Measurements from ENCODE around the gene OSTF1.

The OSTF1 gene

DNA sequence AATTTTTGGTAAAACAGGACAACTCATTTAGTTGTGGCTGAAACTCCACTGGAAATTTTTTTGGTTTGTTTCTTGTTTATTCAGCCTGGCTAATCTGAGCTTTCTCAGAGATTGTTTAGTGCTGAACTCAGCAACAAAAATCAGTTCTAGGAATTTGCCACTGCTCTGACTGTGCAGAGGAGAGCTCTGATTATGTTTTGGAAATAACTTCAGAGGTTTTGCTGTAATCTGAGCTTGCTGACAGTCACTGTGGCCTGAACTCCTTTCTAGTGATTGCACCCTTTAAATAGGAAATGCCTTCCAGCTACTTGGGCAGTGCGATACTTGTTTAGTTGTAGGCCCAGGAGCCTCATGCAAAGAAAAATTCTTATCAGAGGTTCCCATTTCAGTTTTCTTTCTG lies 60.2 kb downstream of the OSTF1 start:
- no peak overlapping the region for H2BK5ac ChIP-seq (ENCODE audit: low read depth, low read length, poor library complexity, severe bottlenecking)
- 33% methylated on average over 1 of the region's 1 CpG for WGBS
- peaks cover 8 to 72% of the 10 kb centered on the region in 2 experiments for H3K36me3 ChIP-seq (ENCODE audit: control insufficient read depth in 1 of 2, insufficient read depth in 2 of 2, low read depth in 1 of 2, low read length in 2 of 2)
- H2BK12ac ChIP-seq (ENCODE audit: low read length in 2 of 2), result no peak overlapping the region
- peak overlapping the region; percentile 84 for H3K27ac ChIP-seq (ENCODE audit: low read length, poor library complexity, severe bottlenecking)
- no peak overlapping the region for H3K14ac ChIP-seq (ENCODE audit: low read length in 2 of 2)
- no peaks in the 10 kb centered on the region for H3K79me1 ChIP-seq (replicated peaks; ENCODE audit: low read length, poor library complexity, severe bottlenecking)
- peaks cover 17% of the 10 kb centered on the region for H3K9me3 ChIP-seq (ENCODE audit: control insufficient read depth, low read length)
- no peak overlapping the region for H3K23ac ChIP-seq (ENCODE audit: low read length in 2 of 2)
- no peak overlapping the region for H2BK15ac ChIP-seq (ENCODE audit: low read depth, poor library complexity, severe bottlenecking)
- H3K4me2 ChIP-seq (ENCODE audit: low read length, poor library complexity, severe bottlenecking), result no peak overlapping the region
- no peak overlapping the region for H3K18ac ChIP-seq (ENCODE audit: low read depth in 1 of 2, low read length in 2 of 2)
- H3K4ac ChIP-seq (ENCODE audit: low read depth in 1 of 2, low read length in 2 of 2), result no peak overlapping the region
- peak overlapping the region; percentile 17 for H3K9ac ChIP-seq (ENCODE audit: low read length)
- no peak overlapping the region for H4K91ac ChIP-seq (ENCODE audit: low read length)
- H2AFZ ChIP-seq (ENCODE audit: low read depth, low read length), result no peak overlapping the region
- no peak overlapping the region for H3K4me3 ChIP-seq (ENCODE audit: insufficient read depth in 1 of 2, low read depth in 1 of 2, low read length in 2 of 2)
- H2BK120ac ChIP-seq (ENCODE audit: low read depth, low read length), result no peak overlapping the region
- peak; percentile 87 for DNase-seq
- peaks cover 2% of the 10 kb centered on the region for H3K4me1 ChIP-seq (ENCODE audit: control insufficient read depth, insufficient read depth, low read depth, low read length)
- H2AK5ac ChIP-seq (ENCODE audit: low read length, severe bottlenecking), result no peak overlapping the region
- no peaks in the 10 kb centered on the region for H3K27me3 ChIP-seq (ENCODE audit: control insufficient read depth in 1 of 2, insufficient read depth in 1 of 2, low read length in 2 of 2)
- no peak overlapping the region for H4K8ac ChIP-seq (ENCODE audit: low read length)

DNA sequence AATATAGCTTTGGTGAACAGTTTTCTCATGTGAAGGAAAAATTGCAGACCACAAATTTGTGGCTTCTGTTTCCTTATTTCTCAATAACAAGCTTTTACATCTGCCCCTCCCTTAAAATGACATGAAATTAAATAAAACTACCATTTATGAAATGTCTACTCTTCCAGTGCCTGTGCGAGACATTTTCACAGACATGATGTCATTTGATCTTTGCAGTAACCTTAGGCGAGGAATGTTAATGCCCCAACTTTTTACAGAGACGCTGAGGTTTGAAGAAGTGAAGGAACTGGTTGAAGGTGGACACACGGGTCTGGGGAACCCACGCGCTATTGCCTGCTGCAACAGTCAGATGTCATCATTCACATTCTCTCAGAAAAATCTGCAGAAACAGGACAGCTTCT lies 61.5 kb downstream of the OSTF1 start:
- H3K9me3 ChIP-seq (ENCODE audit: control insufficient read depth, low read length), result peaks cover 5% of the 10 kb centered on the region
- H3K9ac ChIP-seq (ENCODE audit: low read length), result no peak overlapping the region
- H3K27me3 ChIP-seq (ENCODE audit: control insufficient read depth in 1 of 2, insufficient read depth in 1 of 2, low read length in 2 of 2), result no peaks in the 10 kb centered on the region
- no peak overlapping the region for H2AK5ac ChIP-seq (ENCODE audit: low read length, severe bottlenecking)
- no peak overlapping the region for H2BK5ac ChIP-seq (ENCODE audit: low read depth, low read length, poor library complexity, severe bottlenecking)
- no peak for DNase-seq
- no peak overlapping the region for H2BK15ac ChIP-seq (ENCODE audit: low read depth, poor library complexity, severe bottlenecking)
- H3K79me1 ChIP-seq (replicated peaks; ENCODE audit: low read length, poor library complexity, severe bottlenecking), result no peaks in the 10 kb centered on the region
- H3K14ac ChIP-seq (ENCODE audit: low read length in 2 of 2), result no peak overlapping the region
- no peak overlapping the region for H4K91ac ChIP-seq (ENCODE audit: low read length)
- no peak overlapping the region for H2BK120ac ChIP-seq (ENCODE audit: low read depth, low read length)
- no peak overlapping the region for H4K8ac ChIP-seq (ENCODE audit: low read length)
- H3K23ac ChIP-seq (ENCODE audit: low read length in 2 of 2), result no peak overlapping the region
- 97% methylated on average over 6 of the region's 6 CpGs for WGBS
- no peak overlapping the region for H2BK12ac ChIP-seq (ENCODE audit: low read length in 2 of 2)
- H3K4me1 ChIP-seq (ENCODE audit: control insufficient read depth, insufficient read depth, low read depth, low read length), result peaks cover 2% of the 10 kb centered on the region
- no peak overlapping the region for H3K4ac ChIP-seq (ENCODE audit: low read depth in 1 of 2, low read length in 2 of 2)
- H3K36me3 ChIP-seq (ENCODE audit: control insufficient read depth in 1 of 2, insufficient read depth in 2 of 2, low read depth in 1 of 2, low read length in 2 of 2), result peaks cover 8 to 63% of the 10 kb centered on the region in 2 experiments
- H3K4me2 ChIP-seq (ENCODE audit: low read length, poor library complexity, severe bottlenecking), result no peak overlapping the region
- H3K18ac ChIP-seq (ENCODE audit: low read depth in 1 of 2, low read length in 2 of 2), result no peak overlapping the region
- no peak overlapping the region for H3K27ac ChIP-seq (ENCODE audit: low read length, poor library complexity, severe bottlenecking)
- no peak overlapping the region for H3K4me3 ChIP-seq (ENCODE audit: insufficient read depth in 1 of 2, low read depth in 1 of 2, low read length in 2 of 2)
- no peak overlapping the region for H2AFZ ChIP-seq (ENCODE audit: low read depth, low read length)

DNA sequence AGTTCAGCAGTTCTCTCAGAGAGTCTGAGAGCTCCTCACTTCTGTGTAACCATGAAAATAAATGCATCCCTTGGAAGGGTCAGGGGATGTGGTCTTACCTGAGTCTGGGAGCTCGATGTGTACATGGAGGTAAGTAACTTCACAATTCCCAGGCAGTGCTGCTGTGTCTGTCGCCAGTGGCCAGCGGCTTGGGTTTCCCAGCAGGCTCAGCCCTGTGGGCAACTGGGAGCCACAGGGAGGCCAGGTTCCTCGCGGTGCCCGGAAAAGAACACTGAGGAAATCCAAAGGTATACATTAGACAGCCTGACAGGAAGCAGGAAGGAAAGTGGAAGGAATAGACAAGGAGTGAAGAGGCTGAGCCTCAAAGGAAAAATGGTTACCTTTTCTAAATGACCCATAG lies 62.2 kb downstream of the OSTF1 start:
- Histone ChIP-seq H3K9me3 (ENCODE audit: control insufficient read depth, low read length) (no peaks in the 10 kb centered on the region), H3K79me1 (replicated peaks; ENCODE audit: low read length, poor library complexity, severe bottlenecking) (no peaks in the 10 kb centered on the region), H4K91ac (ENCODE audit: low read length) (no peak overlapping the region), H3K4me3 (ENCODE audit: insufficient read depth in 1 of 2, low read depth in 1 of 2, low read length in 2 of 2) (no peak overlapping the region), H2BK5ac (ENCODE audit: low read depth, low read length, poor library complexity, severe bottlenecking) (no peak overlapping the region), H3K4me2 (ENCODE audit: low read length, poor library complexity, severe bottlenecking) (no peak overlapping the region), H2BK120ac (ENCODE audit: low read depth, low read length) (no peak overlapping the region), H3K23ac (ENCODE audit: low read length in 2 of 2) (no peak overlapping the region), H3K9ac (ENCODE audit: low read length) (no peak overlapping the region), H3K27ac (ENCODE audit: low read length, poor library complexity, severe bottlenecking) (no peak overlapping the region), H2BK12ac (ENCODE audit: low read length in 2 of 2) (no peak overlapping the region), H4K8ac (ENCODE audit: low read length) (peak overlapping the region; percentile 63), H3K14ac (ENCODE audit: low read length in 2 of 2) (no peak overlapping the region), H3K18ac (ENCODE audit: low read depth in 1 of 2, low read length in 2 of 2) (no peak overlapping the region), H3K27me3 (ENCODE audit: control insufficient read depth in 1 of 2, insufficient read depth in 1 of 2, low read length in 2 of 2) (no peaks in the 10 kb centered on the region), H3K4ac (ENCODE audit: low read depth in 1 of 2, low read length in 2 of 2) (no peak overlapping the region), H3K4me1 (ENCODE audit: control insufficient read depth, insufficient read depth, low read depth, low read length) (peaks cover 2% of the 10 kb centered on the region), H3K36me3 (ENCODE audit: control insufficient read depth in 1 of 2, insufficient read depth in 2 of 2, low read depth in 1 of 2, low read length in 2 of 2) (peaks cover 8 to 60% of the 10 kb centered on the region in 2 experiments), H2BK15ac (ENCODE audit: low read depth, poor library complexity, severe bottlenecking) (no peak overlapping the region), H2AK5ac (ENCODE audit: low read length, severe bottlenecking) (no peak overlapping the region), H2AFZ (ENCODE audit: low read depth, low read length) (no peak overlapping the region)
- 97% methylated on average over 6 of the region's 6 CpGs for WGBS
- no peak for DNase-seq

DNA sequence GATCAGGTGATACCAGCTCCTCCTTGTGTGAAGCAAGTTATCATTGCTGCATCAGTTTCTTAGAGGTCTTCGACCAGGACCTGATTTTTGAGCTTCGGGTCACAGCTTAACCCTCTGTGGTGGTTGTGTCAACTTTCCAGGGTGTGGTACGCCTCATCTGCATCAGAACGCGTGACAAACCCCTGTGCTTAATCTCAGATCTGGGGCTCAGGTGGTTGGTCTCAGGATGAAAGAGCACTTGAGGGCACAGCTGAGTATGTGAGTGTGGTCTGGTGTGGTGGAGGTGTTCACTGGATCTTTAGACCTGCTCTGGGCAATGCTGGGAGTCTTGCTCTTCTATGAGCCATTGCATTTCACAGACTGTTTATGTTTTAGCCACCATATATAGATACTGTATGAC lies 64.1 kb downstream of the OSTF1 start:
- H2BK15ac ChIP-seq (ENCODE audit: low read depth, poor library complexity, severe bottlenecking), result no peak overlapping the region
- H3K36me3 ChIP-seq (ENCODE audit: control insufficient read depth in 1 of 2, insufficient read depth in 2 of 2, low read depth in 1 of 2, low read length in 2 of 2), result peaks cover 8 to 55% of the 10 kb centered on the region in 2 experiments
- H2AFZ ChIP-seq (ENCODE audit: low read depth, low read length), result no peak overlapping the region
- H2BK12ac ChIP-seq (ENCODE audit: low read length in 2 of 2), result no peak overlapping the region
- DNase-seq, result no peak
- H2BK5ac ChIP-seq (ENCODE audit: low read depth, low read length, poor library complexity, severe bottlenecking), result no peak overlapping the region
- no peak overlapping the region for H2BK120ac ChIP-seq (ENCODE audit: low read depth, low read length)
- no peak overlapping the region for H3K4me2 ChIP-seq (ENCODE audit: low read length, poor library complexity, severe bottlenecking)
- WGBS, result 97% methylated on average over 5 of the region's 5 CpGs
- H2AK5ac ChIP-seq (ENCODE audit: low read length, severe bottlenecking), result no peak overlapping the region
- no peak overlapping the region for H3K14ac ChIP-seq (ENCODE audit: low read length in 2 of 2)
- H3K27ac ChIP-seq (ENCODE audit: low read length, poor library complexity, severe bottlenecking), result no peak overlapping the region
- no peaks in the 10 kb centered on the region for H3K4me1 ChIP-seq (ENCODE audit: control insufficient read depth, insufficient read depth, low read depth, low read length)
- H3K23ac ChIP-seq (ENCODE audit: low read length in 2 of 2), result no peak overlapping the region
- H3K27me3 ChIP-seq (ENCODE audit: control insufficient read depth in 1 of 2, insufficient read depth in 1 of 2, low read length in 2 of 2), result no peaks in the 10 kb centered on the region
- H4K8ac ChIP-seq (ENCODE audit: low read length), result no peak overlapping the region
- no peak overlapping the region for H4K91ac ChIP-seq (ENCODE audit: low read length)
- H3K18ac ChIP-seq (ENCODE audit: low read depth in 1 of 2, low read length in 2 of 2), result no peak overlapping the region
- H3K9me3 ChIP-seq (ENCODE audit: control insufficient read depth, low read length), result no peaks in the 10 kb centered on the region
- H3K79me1 ChIP-seq (replicated peaks; ENCODE audit: low read length, poor library complexity, severe bottlenecking), result no peaks in the 10 kb centered on the region
- H3K9ac ChIP-seq (ENCODE audit: low read length), result no peak overlapping the region
- no peak overlapping the region for H3K4ac ChIP-seq (ENCODE audit: low read depth in 1 of 2, low read length in 2 of 2)
- no peak overlapping the region for H3K4me3 ChIP-seq (ENCODE audit: insufficient read depth in 1 of 2, low read depth in 1 of 2, low read length in 2 of 2)

All from mesenchymal stem cell (in vitro differentiated cells and primary cell).